Liver (tissue), 9 donors: ENCODE results near the gene TTC33. TPM values are rescaled to one million over a fixed set of nuclear protein-coding genes. Genes with fewer than 3 reads are reported as not detected.
A peak's percentile ranks its signal among the peaks of the same experiment; 100 is the strongest.
"Not testable (repeated sequence)": the region's sequence is repeated elsewhere in the genome, so short reads cannot be mapped to it uniquely, and the experiment has no call there.

Source experiments
- DNase-seq: peaks from one replicate; pipeline ENCODE4 v3.0.0-alpha.2; 2017; ENCODE audit warnings: low spot score
- H3K27ac ChIP-seq, 2 donors: one replicate each; pipeline ENCODE4 v1.7.0; 2013; ENCODE audit warnings: inconsistent platforms in 2 of 2, low read length in 2 of 2, control low read depth in 1 of 2, low read depth in 1 of 2, mild to moderate bottlenecking in 1 of 2
- H3K27me3 ChIP-seq, 4 donors: one replicate each; pipeline versions ENCODE4 v1.6.1 to v1.7.0; 2013; ENCODE audit warnings: low read length in 3 of 4, inconsistent platforms in 1 of 4, mild to moderate bottlenecking in 1 of 4, moderate library complexity in 1 of 4; ENCODE audit not compliant: control insufficient read depth in 4 of 4, insufficient read depth in 4 of 4
- H3K36me3 ChIP-seq, 4 donors: one replicate each; pipeline versions ENCODE4 v1.6.1 to v1.7.0; 2013; ENCODE audit warnings: low read length in 3 of 4, mild to moderate bottlenecking in 3 of 4, low read depth in 1 of 4, moderate library complexity in 1 of 4; ENCODE audit not compliant: control insufficient read depth in 4 of 4, insufficient read depth in 3 of 4
- H3K4me1 ChIP-seq, 4 donors: one replicate each; pipeline versions ENCODE4 v1.6.1 to v1.7.0; 2013; ENCODE audit warnings: low read length in 3 of 4, mild to moderate bottlenecking in 3 of 4, moderate library complexity in 1 of 4; ENCODE audit not compliant: control insufficient read depth in 4 of 4, insufficient read depth in 4 of 4
- H3K4me3 ChIP-seq, 3 donors: one replicate each; pipeline versions ENCODE4 v1.6.1 to v1.7.0; 2013; ENCODE audit warnings: low read length in 3 of 3, control low read depth in 1 of 3, low read depth in 1 of 3, mild to moderate bottlenecking in 1 of 3
- H3K9ac ChIP-seq, 2 donors: one replicate each; pipeline ENCODE4 v1.7.0; 2013; ENCODE audit warnings: low read length in 2 of 2, mild to moderate bottlenecking in 2 of 2, moderate library complexity in 2 of 2, control low read depth in 1 of 2, low read depth in 1 of 2
- H3K9me3 ChIP-seq, 4 donors: one replicate each; pipeline versions ENCODE4 v1.6.1 to v1.7.0; 2013; ENCODE audit warnings: low read length in 3 of 4; ENCODE audit not compliant: control insufficient read depth in 4 of 4
- ATF3 ChIP-seq: IDR thresholded peaks from 2 replicates; pipeline ENCODE4 v1.6.1; 2016; ENCODE audit warnings: antibody characterized with exemption
- EGR1 ChIP-seq, 2 donors: IDR thresholded peaks; 2 replicates each; pipeline ENCODE4 v1.6.1; 2016 to 2018; ENCODE audit warnings: antibody characterized with exemption in 2 of 2, low read depth in 2 of 2
- FOXA1 ChIP-seq: IDR thresholded peaks from 2 replicates; pipeline ENCODE4 v1.6.1; 2016; ENCODE audit warnings: antibody characterized with exemption
- FOXA2 ChIP-seq: IDR thresholded peaks from 2 replicates; pipeline ENCODE4 v1.6.1; 2016; ENCODE audit warnings: antibody characterized with exemption
- GABPA ChIP-seq, 2 donors: IDR thresholded peaks in 1 of 2; conservative IDR thresholded peaks in 1 of 2; 2 replicates each; pipeline ENCODE4 v1.6.1; 2016; ENCODE audit warnings: antibody characterized with exemption in 2 of 2, mild to moderate bottlenecking in 1 of 2, moderate library complexity in 1 of 2
- HNF4A ChIP-seq, 2 donors: conservative IDR thresholded peaks; 2 replicates each; pipeline ENCODE4 v1.6.1; 2016; ENCODE audit warnings: antibody characterized with exemption in 2 of 2, mild to moderate bottlenecking in 2 of 2
- HNF4G ChIP-seq: IDR thresholded peaks from 2 replicates; pipeline ENCODE4 v1.6.1; 2016; ENCODE audit warnings: antibody characterized with exemption
- JUND ChIP-seq, 2 donors: IDR thresholded peaks; 2 replicates each; pipeline ENCODE4 v1.6.1; 2016; ENCODE audit warnings: antibody characterized with exemption in 2 of 2
- NR2F2 ChIP-seq: IDR thresholded peaks from 2 replicates; pipeline ENCODE4 v1.6.1; 2016; ENCODE audit warnings: antibody characterized with exemption
- RAD21 ChIP-seq, 2 donors: IDR thresholded peaks; 2 replicates each; pipeline ENCODE4 v1.6.1; 2016; ENCODE audit warnings: antibody characterized with exemption in 2 of 2, mild to moderate bottlenecking in 2 of 2
- REST ChIP-seq: IDR thresholded peaks from 2 replicates; pipeline ENCODE4 v1.6.1; 2016; ENCODE audit warnings: antibody characterized with exemption, mild to moderate bottlenecking
- SP1 ChIP-seq: IDR thresholded peaks from 2 replicates; pipeline ENCODE4 v1.6.1; 2018; ENCODE audit warnings: antibody characterized with exemption, mild to moderate bottlenecking
- TAF1 ChIP-seq: conservative IDR thresholded peaks from 2 replicates; pipeline ENCODE4 v1.6.1; 2016; ENCODE audit warnings: antibody characterized with exemption, mild to moderate bottlenecking
- YY1 ChIP-seq: IDR thresholded peaks from 2 replicates; pipeline ENCODE4 v1.6.1; 2016; ENCODE audit warnings: antibody characterized with exemption, mild to moderate bottlenecking
- WGBS: extraction: QIAGEN DNeasy Blood & Tissue Kit; methylation state at CpG from one replicate; pipeline ENCODE4 v1.1.7; 2013; 5-methylcytosine and 5-hydroxymethylcytosine counted together
- polyA plus RNA-seq, 2 donors: library from polyadenylated mRNA; stranded (reverse) in 1 of 2; unstranded in 1 of 2; fragments of 200-250 nt in 1 of 2; fragments of >200 nt in 1 of 2; fragmentation: Nextera tagmentation in 1 of 2; extraction: Ambion mirVana in 1 of 2; gene quantifications; one replicate each; pipeline versions ENCODE4 v1.2.1 to v1.2.3, GENCODE V29; 2013 to 2015
- total RNA-seq, 2 donors: library from RNA; depleted of rRNA; stranded (reverse); fragments of >200 nt; gene quantifications; one replicate each; pipeline ENCODE4 v1.2.3, GENCODE V29; 2014
- TF ChIP-seq, protein P1 (sequence below): fragments of 150-350 bp; IDR thresholded peaks from 2 replicates; pipeline ENCODE4 v1.5.1; 2017; ENCODE audit warnings: improper control_type of control experiment, low read depth, low read length; ENCODE audit not compliant: missing input control
- TF ChIP-seq, protein P2 (sequence below): IDR thresholded peaks from 2 replicates; pipeline ENCODE4 v1.6.1; 2016; ENCODE audit warnings: antibody characterized with exemption
- donor health status: healthy.
- donor health status: healthy.
- donor health status: healthy.
- donor health status: healthy.
- donor health status: healthy.

The TTC33 gene
- total and polyA plus RNA-seq, 4 donors: 4.3 to 12.0 (median 7.6) TPM

DNA sequence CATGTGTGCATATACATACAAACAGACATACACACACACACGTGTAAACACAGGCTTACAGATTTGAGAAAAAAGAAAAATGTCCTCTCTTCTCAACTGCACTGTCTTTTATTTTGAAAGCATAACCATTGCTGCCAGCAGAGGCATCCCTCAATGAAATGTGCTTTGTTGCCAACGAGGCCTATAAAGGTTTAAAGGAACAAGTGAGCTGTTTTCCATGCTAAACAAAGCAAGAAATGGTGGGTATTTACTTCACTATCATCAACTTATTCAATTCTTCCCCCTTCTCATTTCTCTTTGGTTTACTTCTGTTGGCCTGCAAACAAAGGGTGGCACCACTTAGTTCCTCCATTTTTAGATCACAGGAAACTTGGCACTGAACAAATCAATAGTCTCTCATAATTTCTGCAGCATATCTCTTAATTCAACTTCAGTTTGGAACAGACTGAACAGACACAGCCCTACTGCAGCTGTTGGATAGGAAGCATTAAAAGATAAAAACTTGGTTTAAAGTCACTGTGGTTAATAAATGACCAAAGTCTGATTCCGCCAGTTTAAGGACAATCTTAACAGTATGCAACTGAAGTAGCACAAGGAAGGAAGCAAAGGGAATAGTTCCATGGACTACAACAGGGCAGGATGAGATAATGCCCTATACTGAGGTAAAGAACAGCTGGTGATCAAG is 21.7 kb downstream of the TTC33 start (continued):
- TF ChIP-seq, protein P1, sequence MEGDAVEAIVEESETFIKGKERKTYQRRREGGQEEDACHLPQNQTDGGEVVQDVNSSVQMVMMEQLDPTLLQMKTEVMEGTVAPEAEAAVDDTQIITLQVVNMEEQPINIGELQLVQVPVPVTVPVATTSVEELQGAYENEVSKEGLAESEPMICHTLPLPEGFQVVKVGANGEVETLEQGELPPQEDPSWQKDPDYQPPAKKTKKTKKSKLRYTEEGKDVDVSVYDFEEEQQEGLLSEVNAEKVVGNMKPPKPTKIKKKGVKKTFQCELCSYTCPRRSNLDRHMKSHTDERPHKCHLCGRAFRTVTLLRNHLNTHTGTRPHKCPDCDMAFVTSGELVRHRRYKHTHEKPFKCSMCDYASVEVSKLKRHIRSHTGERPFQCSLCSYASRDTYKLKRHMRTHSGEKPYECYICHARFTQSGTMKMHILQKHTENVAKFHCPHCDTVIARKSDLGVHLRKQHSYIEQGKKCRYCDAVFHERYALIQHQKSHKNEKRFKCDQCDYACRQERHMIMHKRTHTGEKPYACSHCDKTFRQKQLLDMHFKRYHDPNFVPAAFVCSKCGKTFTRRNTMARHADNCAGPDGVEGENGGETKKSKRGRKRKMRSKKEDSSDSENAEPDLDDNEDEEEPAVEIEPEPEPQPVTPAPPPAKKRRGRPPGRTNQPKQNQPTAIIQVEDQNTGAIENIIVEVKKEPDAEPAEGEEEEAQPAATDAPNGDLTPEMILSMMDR: no peak
- TF ChIP-seq JUND (IDR thresholded peaks at IDR 0.05): no peak

DNA sequence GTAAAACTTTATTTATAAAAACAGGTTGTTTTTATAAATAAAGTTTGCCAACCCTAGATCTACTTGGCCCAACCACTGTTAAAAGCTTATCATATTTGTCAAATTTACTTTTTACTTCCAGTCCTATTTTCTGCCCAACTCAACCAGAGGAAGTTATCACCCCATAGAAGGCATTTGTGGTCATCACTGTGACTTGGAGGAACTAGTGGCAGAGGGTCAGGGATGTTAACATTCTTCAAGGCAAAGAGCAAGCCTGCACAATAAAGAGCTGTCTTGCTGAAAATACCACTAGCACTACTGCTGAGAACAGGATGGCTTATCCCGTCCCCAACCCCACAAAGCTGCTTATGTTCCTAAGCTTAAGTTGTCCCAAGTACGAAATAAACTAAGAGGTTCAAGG is 22.3 kb downstream of the TTC33 start:
- H3K9me3 ChIP-seq: no peaks in the 10 kb centered on the region
- WGBS: 80% methylated on average over 2 of the region's 2 CpGs
- no peak for TF ChIP-seq YY1
- H3K27me3 ChIP-seq: no peaks in the 10 kb centered on the region
- H3K36me3 ChIP-seq: no peaks in the 10 kb centered on the region
- H3K4me1 ChIP-seq: peaks cover 2 to 34% (median 24%) of the 10 kb centered on the region in 4 donors
- H3K4me3 ChIP-seq: no peak overlapping the region
- H3K9ac ChIP-seq: no peak overlapping the region
- no peak overlapping the region for H3K27ac ChIP-seq
- no peak for DNase-seq

DNA sequence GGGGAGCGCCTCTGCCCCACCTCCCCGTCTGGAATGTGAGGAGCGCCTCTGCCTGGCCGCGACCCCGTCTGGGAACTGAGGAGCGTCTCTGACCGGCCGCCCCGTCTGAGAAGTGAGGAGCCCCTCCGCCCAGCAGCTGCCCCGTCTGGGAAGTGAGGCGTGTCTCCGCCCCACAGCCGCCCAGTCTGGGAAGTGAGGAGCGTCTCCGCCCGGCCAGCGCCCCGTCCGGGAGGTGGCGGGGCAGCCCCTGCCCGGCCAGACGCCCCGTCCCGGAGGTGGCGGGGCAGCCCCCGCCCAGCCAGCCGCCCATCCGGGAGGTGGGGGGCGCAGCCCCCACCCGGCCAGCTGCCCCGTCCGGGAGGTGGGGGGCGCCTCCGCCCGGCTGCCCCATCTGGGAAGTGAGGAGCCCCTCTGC is 33.3 kb downstream of the TTC33 start:
- not testable (repeated sequence) for H3K27ac ChIP-seq, H3K9me3 ChIP-seq, H3K36me3 ChIP-seq, H3K4me3 ChIP-seq, DNase-seq, H3K27me3 ChIP-seq, H3K9ac ChIP-seq
- WGBS: 94% methylated on average over 37 of the region's 37 CpGs
- peaks cover 0 to 10% (median 6%) of the 10 kb centered on the region in 4 donors for H3K4me1 ChIP-seq

GRCh38 chr5:40720069-40720468 is 35.7 kb downstream of the TTC33 start:
- Histone ChIP-seq H3K9me3 (no peaks in the 10 kb centered on the region), H3K4me1 (peaks cover 2 to 13% (median 9%) of the 10 kb centered on the region in 4 donors), H3K27ac (no peak overlapping the region), H3K27me3 (no peaks in the 10 kb centered on the region), H3K9ac (no peak overlapping the region), H3K36me3 (peaks cover 0 to 7% (median 1%) of the 10 kb centered on the region in 4 donors), H3K4me3 (no peak overlapping the region)
- no peak for DNase-seq
- TF ChIP-seq SP1 (peak; percentile 38), REST (no peak), EGR1 (IDR thresholded peaks at IDR 0.05; ENCODE audit: low read depth in 2 of 2) (no peak), FOXA2 (peak; percentile 37), YY1 (peak; percentile 83), ATF3 (no peak), NR2F2 (no peak), FOXA1 (no peak), TAF1 (no peak), HNF4G (peak; percentile 69), JUND (IDR thresholded peaks at IDR 0.05) (no peak), GABPA (IDR thresholded peaks at IDR 0.05 in 1 of 2, conservative IDR thresholded peaks at IDR 0.05 in 1 of 2) (no peak), RAD21 (IDR thresholded peaks at IDR 0.05) (no peak), HNF4A (conservative IDR thresholded peaks at IDR 0.05) (peak; percentile 83 to 84)
- TF ChIP-seq, protein P2, sequence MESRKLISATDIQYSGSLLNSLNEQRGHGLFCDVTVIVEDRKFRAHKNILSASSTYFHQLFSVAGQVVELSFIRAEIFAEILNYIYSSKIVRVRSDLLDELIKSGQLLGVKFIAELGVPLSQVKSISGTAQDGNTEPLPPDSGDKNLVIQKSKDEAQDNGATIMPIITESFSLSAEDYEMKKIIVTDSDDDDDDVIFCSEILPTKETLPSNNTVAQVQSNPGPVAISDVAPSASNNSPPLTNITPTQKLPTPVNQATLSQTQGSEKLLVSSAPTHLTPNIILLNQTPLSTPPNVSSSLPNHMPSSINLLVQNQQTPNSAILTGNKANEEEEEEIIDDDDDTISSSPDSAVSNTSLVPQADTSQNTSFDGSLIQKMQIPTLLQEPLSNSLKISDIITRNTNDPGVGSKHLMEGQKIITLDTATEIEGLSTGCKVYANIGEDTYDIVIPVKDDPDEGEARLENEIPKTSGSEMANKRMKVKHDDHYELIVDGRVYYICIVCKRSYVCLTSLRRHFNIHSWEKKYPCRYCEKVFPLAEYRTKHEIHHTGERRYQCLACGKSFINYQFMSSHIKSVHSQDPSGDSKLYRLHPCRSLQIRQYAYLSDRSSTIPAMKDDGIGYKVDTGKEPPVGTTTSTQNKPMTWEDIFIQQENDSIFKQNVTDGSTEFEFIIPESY: no peak
- TF ChIP-seq, protein P1: no peak
